ENCODE results near the gene SIT1. TPM values are rescaled to one million over a fixed set of nuclear protein-coding genes. Genes with fewer than 3 reads are reported as not detected.

Gene SIT1
- polyA plus RNA-seq, 2 of the 4 experiments (the other 2 are of a cell fraction) = not detected

- H3K4me1 ChIP-seq = peaks cover 57% of the 10 kb centered on the region
- no peaks in the 10 kb centered on the region for H3K9me3 ChIP-seq
- no peak overlapping the region for H3K4me2 ChIP-seq
- no peak for TF ChIP-seq POLR2A (IDR thresholded peaks at IDR 0.05; ENCODE audit: low read length)
- no peak for TF ChIP-seq NFE2L2 (conservative IDR thresholded peaks at IDR 0.05; ENCODE audit: low read length)
- no peak for TF ChIP-seq CBX8 (IDR thresholded peaks at IDR 0.05)
- TF ChIP-seq JUN (IDR thresholded peaks at IDR 0.05) = no peak
- TF ChIP-seq RFX5 (IDR thresholded peaks at IDR 0.05) = no peak
- no peak for TF ChIP-seq GATA3 (IDR thresholded peaks at IDR 0.05; ENCODE audit: borderline replicate concordance)
- TF ChIP-seq MAFK (IDR thresholded peaks at IDR 0.05; ENCODE audit: partially characterized antibody) = no peak
- no peak for TF ChIP-seq FOSL2 (IDR thresholded peaks at IDR 0.05)
- no peak for TF ChIP-seq FOSL2 (CRISPR knock-in tag; IDR thresholded peaks at IDR 0.05)
- no peak for TF ChIP-seq EP300 (IDR thresholded peaks at IDR 0.05)
- no peak for TF ChIP-seq HOXB13 (CRISPR knock-in tag; IDR thresholded peaks at IDR 0.05; ENCODE audit: low read depth)
- no peak for TF ChIP-seq FOXS1 (CRISPR knock-in tag; IDR thresholded peaks at IDR 0.05)
- TF ChIP-seq, protein P1, sequence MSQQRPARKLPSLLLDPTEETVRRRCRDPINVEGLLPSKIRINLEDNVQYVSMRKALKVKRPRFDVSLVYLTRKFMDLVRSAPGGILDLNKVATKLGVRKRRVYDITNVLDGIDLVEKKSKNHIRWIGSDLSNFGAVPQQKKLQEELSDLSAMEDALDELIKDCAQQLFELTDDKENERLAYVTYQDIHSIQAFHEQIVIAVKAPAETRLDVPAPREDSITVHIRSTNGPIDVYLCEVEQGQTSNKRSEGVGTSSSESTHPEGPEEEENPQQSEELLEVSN (IDR thresholded peaks at IDR 0.05; ENCODE audit: borderline replicate concordance, low read depth) = no peak
- no peak for TF ChIP-seq ELK1 (IDR thresholded peaks at IDR 0.05; ENCODE audit: low read depth, low read length)
- TF ChIP-seq EHF (CRISPR knock-in tag; IDR thresholded peaks at IDR 0.05) = no peak
- TF ChIP-seq NR3C1 (IDR thresholded peaks at IDR 0.05) = no peak
- TF ChIP-seq HOXA7 (CRISPR knock-in tag; IDR thresholded peaks at IDR 0.05) = no peak
- TF ChIP-seq NPAS2 (CRISPR knock-in tag; IDR thresholded peaks at IDR 0.05; ENCODE audit: borderline replicate concordance) = no peak
- TF ChIP-seq TFCP2L1 (CRISPR knock-in tag; IDR thresholded peaks at IDR 0.05) = no peak
- TF ChIP-seq HES2 (IDR thresholded peaks at IDR 0.05) = no peak
- POLR2A ChIA-PET = interaction anchor here (1.0 to 1.3 kb wide), 2 partner anchors 9 to 22 kb away, joined by 4 to 5 read pairs; partner anchors contain the start of genes CCDC107, RMRP and TPM2
- H3K27ac ChIP-seq = peak overlapping the region; percentile 15 to 91; a peak in 4 of 6 replicates
- 91% methylated on average over 3 of the region's 3 CpGs for WGBS (ENCODE audit: missing lambda C conversion rate)
- DNase-seq (ENCODE audit: low read depth in 1 of 2, low spot score in 1 of 2) = no peak
- no peak for ATAC-seq
- no peak for FAIRE-seq
- H3K4me3 ChIP-seq = no peak overlapping the region
- CTCF ChIA-PET = interaction anchor here (4.6 to 21.5 kb wide), 2 partner anchors 23 to 62 kb away, joined by 48 to 498 read pairs; partner anchors contain the start of genes CREB3, TLN1 and TPM2
Measured at GRCh38 chr9:35667939-35668338, 17.2 kb upstream of the SIT1 start.

DNA sequence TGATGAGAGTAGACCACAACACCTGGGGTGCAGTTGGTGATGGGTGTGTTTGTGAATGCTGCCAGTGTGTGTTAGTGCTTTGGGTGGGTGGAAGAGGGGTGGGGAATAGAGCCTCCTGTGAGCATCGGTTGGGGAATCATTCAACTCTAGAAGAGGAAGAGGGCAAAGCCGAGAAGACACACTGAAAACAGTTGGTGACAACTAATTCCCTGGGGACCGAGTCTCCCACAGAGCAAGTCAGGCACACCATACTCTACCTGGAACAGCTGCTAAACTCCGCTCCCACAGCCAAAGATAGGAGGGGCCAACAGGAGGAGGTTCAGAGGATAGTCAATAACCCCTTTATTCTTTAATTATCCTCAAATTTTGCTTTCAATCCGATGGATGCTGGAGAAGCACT, 15.8 kb upstream of the SIT1 start:
- no peak overlapping the region; the same call in 2 of the 3 replicates for H3K4me2 ChIP-seq
- TF ChIP-seq HOXB13 (CRISPR knock-in tag; IDR thresholded peaks at IDR 0.05; ENCODE audit: low read depth) (no peak), MYC (IDR thresholded peaks at IDR 0.05; ENCODE audit: borderline replicate concordance, low read length) (no peak), HDAC2 (IDR thresholded peaks at IDR 0.05) (no peak), PBX3 (IDR thresholded peaks at IDR 0.05) (no peak), POLR2AphosphoS2 (conservative IDR thresholded peaks at IDR 0.05; ENCODE audit: low read length) (no peak), POLR2A (IDR thresholded peaks at IDR 0.05; ENCODE audit: low read length) (no peak), JUNB (IDR thresholded peaks at IDR 0.05) (no peak), GATA3 (IDR thresholded peaks at IDR 0.05; ENCODE audit: borderline replicate concordance) (no peak), FOSL2 (IDR thresholded peaks at IDR 0.05) (no peak), FOSL2 (CRISPR knock-in tag; IDR thresholded peaks at IDR 0.05) (no peak), ZFP36 (IDR thresholded peaks at IDR 0.05; ENCODE audit: borderline replicate concordance, partially characterized antibody) (no peak), EHMT2 (IDR thresholded peaks at IDR 0.05; ENCODE audit: low read depth) (no peak)
- 81% methylated on average over 5 of the region's 5 CpGs for WGBS (ENCODE audit: missing lambda C conversion rate)
- peaks cover 52% of the 10 kb centered on the region for H3K4me1 ChIP-seq
- no peak for FAIRE-seq
- POLR2A ChIA-PET = no interaction called here
- no peaks in the 10 kb centered on the region for H3K9me3 ChIP-seq
- H3K27ac ChIP-seq = peak overlapping the region; percentile 94 to 97; a peak in 4 of 6 replicates
- H3K4me3 ChIP-seq = no peak overlapping the region
- DNase-seq (ENCODE audit: low read depth in 1 of 2, low spot score in 1 of 2) = no peak
- ATAC-seq = no peak
- CTCF ChIA-PET = interaction anchor here (4.6 to 21.5 kb wide), 3 partner anchors 8 to 63 kb away, joined by 48 to 498 read pairs (median 131); partner anchors contain the start of genes CA9, CREB3, TLN1 and TPM2
